ENCODE measurements around the gene TRMT6.

DNA sequence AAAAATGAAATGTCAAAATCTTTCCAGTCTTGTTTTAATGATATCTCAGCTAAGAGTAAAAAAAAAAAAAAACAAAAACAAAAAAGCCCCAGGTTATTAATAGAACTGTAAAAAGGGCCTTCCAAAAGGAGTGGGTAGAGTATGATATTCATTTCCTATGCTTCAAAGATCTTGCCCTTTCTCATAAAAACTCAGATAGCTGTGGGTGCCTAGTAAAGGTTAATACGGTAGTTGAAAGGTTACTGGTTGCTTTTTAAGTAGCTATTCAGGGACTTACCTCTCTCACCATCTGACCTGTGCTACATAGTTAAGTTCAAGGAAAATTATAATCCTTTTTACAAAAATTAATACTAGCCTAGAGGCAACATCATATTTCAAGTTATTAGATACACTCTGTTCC is 14.9 kb downstream of the TRMT6 start:
- no peak for TF ChIP-seq FOXM1 (IDR thresholded peaks at IDR 0.05; ENCODE audit: borderline replicate concordance, low read depth)
- no peak for TF ChIP-seq CREB1 (IDR thresholded peaks at IDR 0.05; ENCODE audit: low read depth)
- TF ChIP-seq YY1 (IDR thresholded peaks at IDR 0.05; ENCODE audit: low read depth), result no peak
- TF ChIP-seq, protein P1, sequence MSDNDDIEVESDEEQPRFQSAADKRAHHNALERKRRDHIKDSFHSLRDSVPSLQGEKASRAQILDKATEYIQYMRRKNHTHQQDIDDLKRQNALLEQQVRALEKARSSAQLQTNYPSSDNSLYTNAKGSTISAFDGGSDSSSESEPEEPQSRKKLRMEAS (IDR thresholded peaks at IDR 0.05), result no peak
- TF ChIP-seq TAF1 (IDR thresholded peaks at IDR 0.05; ENCODE audit: low read depth), result no peak
- TF ChIP-seq NFIC (IDR thresholded peaks at IDR 0.05), result no peak
